ENCODE data around the gene WNK2. TPM values are rescaled to one million over a fixed set of nuclear protein-coding genes. Genes with fewer than 3 reads are reported as not detected.

Gene WNK2
- total RNA-seq, 1 donor from 2014 or later = 1.9 TPM

- Mint-ChIP-seq H3K4me3 (ENCODE audit: unreplicated experiment) (no peak overlapping the region), H3K9me3 (ENCODE audit: unreplicated experiment) (peaks cover 3% of the 10 kb centered on the region), H3K27ac (ENCODE audit: unreplicated experiment) (no peak overlapping the region), H3K27me3 (ENCODE audit: low read depth, unreplicated experiment) (peaks cover 60% of the 10 kb centered on the region), H3K4me1 (ENCODE audit: low read depth, unreplicated experiment) (no peaks in the 10 kb centered on the region), H3K36me3 (ENCODE audit: low read depth, unreplicated experiment) (no peaks in the 10 kb centered on the region)
- Histone ChIP-seq H4K20me1 (ENCODE audit: insufficient read depth, low read length) (no peaks in the 10 kb centered on the region), H3K36me3 (ENCODE audit: insufficient read depth, low read length) (no peaks in the 10 kb centered on the region), H3K9ac (ENCODE audit: low read length) (no peak overlapping the region), H3K4me3 (ENCODE audit: insufficient read depth, low read depth, low read length) (no peak overlapping the region), H3K4me2 (ENCODE audit: low read length) (no peak overlapping the region), H3K27me3 (ENCODE audit: insufficient read depth, low read length) (peaks cover 5% of the 10 kb centered on the region), H2AFZ (ENCODE audit: low read depth, low read length) (no peak overlapping the region), H3K79me2 (ENCODE audit: insufficient read depth, low read length) (no peaks in the 10 kb centered on the region), H3K4me1 (ENCODE audit: insufficient read depth, low read length) (no peaks in the 10 kb centered on the region), H3K9me3 (ENCODE audit: insufficient read depth, low read depth, low read length) (no peaks in the 10 kb centered on the region), H3K27ac (ENCODE audit: low read depth, low read length) (no peak overlapping the region)
- FAIRE-seq (no peak), DNase-seq (ENCODE audit: low read depth) (no peak)
- TF ChIP-seq, protein P1, sequence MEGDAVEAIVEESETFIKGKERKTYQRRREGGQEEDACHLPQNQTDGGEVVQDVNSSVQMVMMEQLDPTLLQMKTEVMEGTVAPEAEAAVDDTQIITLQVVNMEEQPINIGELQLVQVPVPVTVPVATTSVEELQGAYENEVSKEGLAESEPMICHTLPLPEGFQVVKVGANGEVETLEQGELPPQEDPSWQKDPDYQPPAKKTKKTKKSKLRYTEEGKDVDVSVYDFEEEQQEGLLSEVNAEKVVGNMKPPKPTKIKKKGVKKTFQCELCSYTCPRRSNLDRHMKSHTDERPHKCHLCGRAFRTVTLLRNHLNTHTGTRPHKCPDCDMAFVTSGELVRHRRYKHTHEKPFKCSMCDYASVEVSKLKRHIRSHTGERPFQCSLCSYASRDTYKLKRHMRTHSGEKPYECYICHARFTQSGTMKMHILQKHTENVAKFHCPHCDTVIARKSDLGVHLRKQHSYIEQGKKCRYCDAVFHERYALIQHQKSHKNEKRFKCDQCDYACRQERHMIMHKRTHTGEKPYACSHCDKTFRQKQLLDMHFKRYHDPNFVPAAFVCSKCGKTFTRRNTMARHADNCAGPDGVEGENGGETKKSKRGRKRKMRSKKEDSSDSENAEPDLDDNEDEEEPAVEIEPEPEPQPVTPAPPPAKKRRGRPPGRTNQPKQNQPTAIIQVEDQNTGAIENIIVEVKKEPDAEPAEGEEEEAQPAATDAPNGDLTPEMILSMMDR (IDR thresholded peaks at IDR 0.05; ENCODE audit: insufficient read depth, low read depth, low read length) = no peak
- TF ChIP-seq EZH2 (IDR thresholded peaks at IDR 0.05; ENCODE audit: insufficient read depth, low read length) = no peak
Measured at GRCh38 chr9:93169444-93169843, 14.5 kb upstream of the WNK2 start.

DNA sequence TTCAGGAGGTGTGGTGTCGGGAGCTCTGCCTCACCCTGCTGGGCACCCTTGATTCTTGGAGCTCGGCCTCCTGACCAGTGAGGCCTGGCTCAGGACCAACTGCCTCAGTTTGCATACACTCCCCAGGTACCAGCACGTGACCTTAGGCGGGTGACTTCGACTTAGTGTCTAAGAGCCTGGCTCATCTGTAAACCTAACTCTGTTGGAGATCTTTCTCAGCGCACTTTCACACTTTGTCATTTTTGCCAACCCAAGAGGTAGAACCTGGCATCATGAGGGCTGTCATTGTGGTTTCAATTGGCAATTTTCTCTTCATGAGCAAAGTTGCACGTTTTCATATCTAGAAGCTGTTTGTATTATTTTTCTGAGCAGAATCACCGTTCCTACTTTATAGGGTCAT, 13.4 kb upstream of the WNK2 start:
- peaks cover 5% of the 10 kb centered on the region for H3K27me3 ChIP-seq (ENCODE audit: insufficient read depth, low read length)
- no peaks in the 10 kb centered on the region for H3K4me1 ChIP-seq (ENCODE audit: insufficient read depth, low read length)
- H3K9ac ChIP-seq (ENCODE audit: low read length) = no peak overlapping the region
- no peak for DNase-seq (ENCODE audit: low read depth)
- H3K4me3 ChIP-seq (ENCODE audit: insufficient read depth, low read depth, low read length) = no peak overlapping the region
- H2AFZ ChIP-seq (ENCODE audit: low read depth, low read length) = no peak overlapping the region
- no peaks in the 10 kb centered on the region for H3K36me3 Mint-ChIP-seq (ENCODE audit: low read depth, unreplicated experiment)
- no peak overlapping the region for H3K27ac Mint-ChIP-seq (ENCODE audit: unreplicated experiment)
- peaks cover 3% of the 10 kb centered on the region for H3K9me3 Mint-ChIP-seq (ENCODE audit: unreplicated experiment)
- H3K36me3 ChIP-seq (ENCODE audit: insufficient read depth, low read length) = no peaks in the 10 kb centered on the region
- H3K79me2 ChIP-seq (ENCODE audit: insufficient read depth, low read length) = no peaks in the 10 kb centered on the region
- H3K4me1 Mint-ChIP-seq (ENCODE audit: low read depth, unreplicated experiment) = no peaks in the 10 kb centered on the region
- H3K4me3 Mint-ChIP-seq (ENCODE audit: unreplicated experiment) = no peak overlapping the region
- TF ChIP-seq, protein P1 (IDR thresholded peaks at IDR 0.05; ENCODE audit: insufficient read depth, low read depth, low read length) = no peak
- no peak for TF ChIP-seq EZH2 (IDR thresholded peaks at IDR 0.05; ENCODE audit: insufficient read depth, low read length)
- H4K20me1 ChIP-seq (ENCODE audit: insufficient read depth, low read length) = no peaks in the 10 kb centered on the region
- FAIRE-seq = no peak
- no peak overlapping the region for H3K27ac ChIP-seq (ENCODE audit: low read depth, low read length)
- no peaks in the 10 kb centered on the region for H3K9me3 ChIP-seq (ENCODE audit: insufficient read depth, low read depth, low read length)
- peaks cover 59% of the 10 kb centered on the region for H3K27me3 Mint-ChIP-seq (ENCODE audit: low read depth, unreplicated experiment)
- no peak overlapping the region for H3K4me2 ChIP-seq (ENCODE audit: low read length)

GRCh38 chr9:93171261-93171990, 12.5 kb upstream of the WNK2 start:
- H3K4me1 Mint-ChIP-seq (ENCODE audit: low read depth, unreplicated experiment) = no peaks in the 10 kb centered on the region
- H3K9me3 Mint-ChIP-seq (ENCODE audit: unreplicated experiment) = peaks cover 3% of the 10 kb centered on the region
- no peak overlapping the region for H3K4me3 Mint-ChIP-seq (ENCODE audit: unreplicated experiment)
- Histone ChIP-seq H3K9ac (ENCODE audit: low read length) (no peak overlapping the region), H3K4me2 (ENCODE audit: low read length) (no peak overlapping the region), H3K27me3 (ENCODE audit: insufficient read depth, low read length) (peaks cover 5% of the 10 kb centered on the region), H3K9me3 (ENCODE audit: insufficient read depth, low read depth, low read length) (no peaks in the 10 kb centered on the region), H2AFZ (ENCODE audit: low read depth, low read length) (no peak overlapping the region), H4K20me1 (ENCODE audit: insufficient read depth, low read length) (no peaks in the 10 kb centered on the region), H3K79me2 (ENCODE audit: insufficient read depth, low read length) (no peaks in the 10 kb centered on the region), H3K4me1 (ENCODE audit: insufficient read depth, low read length) (no peaks in the 10 kb centered on the region), H3K27ac (ENCODE audit: low read depth, low read length) (no peak overlapping the region), H3K36me3 (ENCODE audit: insufficient read depth, low read length) (no peaks in the 10 kb centered on the region), H3K4me3 (ENCODE audit: insufficient read depth, low read depth, low read length) (no peak overlapping the region)
- no peaks in the 10 kb centered on the region for H3K36me3 Mint-ChIP-seq (ENCODE audit: low read depth, unreplicated experiment)
- no peak for FAIRE-seq
- no peak for TF ChIP-seq EZH2 (IDR thresholded peaks at IDR 0.05; ENCODE audit: insufficient read depth, low read length)
- TF ChIP-seq, protein P1 (IDR thresholded peaks at IDR 0.05; ENCODE audit: insufficient read depth, low read depth, low read length) = no peak
- DNase-seq (ENCODE audit: low read depth) = no peak
- H3K27ac Mint-ChIP-seq (ENCODE audit: unreplicated experiment) = no peak overlapping the region
- H3K27me3 Mint-ChIP-seq (ENCODE audit: low read depth, unreplicated experiment) = peaks cover 59% of the 10 kb centered on the region
